ENCODE results near the gene PIBF1.

PIBF1 gene

GRCh38 chr13:72851678-72852014 is 69.7 kb downstream of the PIBF1 start:
- H3K4me3 ChIP-seq (ENCODE audit: low read depth in 1 of 5, low read length in 5 of 5): no peak overlapping the region
- H3K27me3 ChIP-seq (ENCODE audit: control insufficient read depth in 5 of 5, insufficient read depth in 4 of 5, low read length in 5 of 5): no peaks in the 10 kb centered on the region
- H3K36me3 ChIP-seq (ENCODE audit: control insufficient read depth in 5 of 5, insufficient read depth in 5 of 5, low read length in 5 of 5): peaks cover 19 to 33% (median 25%) of the 10 kb centered on the region in 5 donors
- no peak overlapping the region for H3K27ac ChIP-seq (ENCODE audit: low read depth, low read length)
- H3K4me1 ChIP-seq (ENCODE audit: control insufficient read depth in 5 of 5, insufficient read depth in 5 of 5, low read length in 5 of 5): no peaks in the 10 kb centered on the region
- H3K9me3 ChIP-seq (ENCODE audit: control insufficient read depth in 5 of 5, low read length in 5 of 5): no peaks in the 10 kb centered on the region
- no peak overlapping the region for H3K9ac ChIP-seq (ENCODE audit: low read length in 5 of 5)

DNA sequence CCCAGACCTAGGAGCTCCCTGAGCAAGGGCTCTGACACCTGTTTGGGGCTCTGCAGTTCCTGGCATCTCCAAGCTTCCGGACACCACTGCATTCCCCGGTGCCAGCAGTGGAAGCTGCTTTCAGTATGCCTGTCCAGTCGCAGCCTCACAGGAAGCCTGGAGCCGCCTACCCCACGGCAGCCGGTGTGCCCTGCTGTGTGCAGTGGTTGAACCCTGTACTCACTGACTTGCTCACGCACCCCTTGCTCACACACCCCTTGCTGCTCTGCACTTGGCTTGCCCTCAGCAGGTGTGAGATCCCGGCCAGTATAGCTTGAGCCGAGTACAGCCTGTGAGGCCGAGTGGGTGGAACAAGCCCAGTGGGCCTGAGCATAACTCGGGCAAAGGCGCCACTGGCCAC is 70.3 kb downstream of the PIBF1 start:
- Histone ChIP-seq H3K9me3 (ENCODE audit: control insufficient read depth in 5 of 5, low read length in 5 of 5) (no peaks in the 10 kb centered on the region), H3K36me3 (ENCODE audit: control insufficient read depth in 5 of 5, insufficient read depth in 5 of 5, low read length in 5 of 5) (peaks cover 18 to 29% (median 23%) of the 10 kb centered on the region in 5 donors), H3K27ac (ENCODE audit: low read depth, low read length) (no peak overlapping the region), H3K27me3 (ENCODE audit: control insufficient read depth in 5 of 5, insufficient read depth in 4 of 5, low read length in 5 of 5) (no peaks in the 10 kb centered on the region), H3K9ac (ENCODE audit: low read length in 5 of 5) (no peak overlapping the region), H3K4me1 (ENCODE audit: control insufficient read depth in 5 of 5, insufficient read depth in 5 of 5, low read length in 5 of 5) (no peaks in the 10 kb centered on the region), H3K4me3 (ENCODE audit: low read depth in 1 of 5, low read length in 5 of 5) (no peak overlapping the region)

GRCh38 chr13:72853000-72853399 is 71.1 kb downstream of the PIBF1 start:
- no peak overlapping the region for H3K4me3 ChIP-seq (ENCODE audit: low read depth in 1 of 5, low read length in 5 of 5)
- no peaks in the 10 kb centered on the region for H3K4me1 ChIP-seq (ENCODE audit: control insufficient read depth in 5 of 5, insufficient read depth in 5 of 5, low read length in 5 of 5)
- H3K36me3 ChIP-seq (ENCODE audit: control insufficient read depth in 5 of 5, insufficient read depth in 5 of 5, low read length in 5 of 5): peaks cover 16 to 25% (median 19%) of the 10 kb centered on the region in 5 donors
- H3K27me3 ChIP-seq (ENCODE audit: control insufficient read depth in 5 of 5, insufficient read depth in 4 of 5, low read length in 5 of 5): no peaks in the 10 kb centered on the region
- no peak overlapping the region for H3K27ac ChIP-seq (ENCODE audit: low read depth, low read length)
- H3K9me3 ChIP-seq (ENCODE audit: control insufficient read depth in 5 of 5, low read length in 5 of 5): no peaks in the 10 kb centered on the region
- no peak overlapping the region for H3K9ac ChIP-seq (ENCODE audit: low read length in 5 of 5)

DNA sequence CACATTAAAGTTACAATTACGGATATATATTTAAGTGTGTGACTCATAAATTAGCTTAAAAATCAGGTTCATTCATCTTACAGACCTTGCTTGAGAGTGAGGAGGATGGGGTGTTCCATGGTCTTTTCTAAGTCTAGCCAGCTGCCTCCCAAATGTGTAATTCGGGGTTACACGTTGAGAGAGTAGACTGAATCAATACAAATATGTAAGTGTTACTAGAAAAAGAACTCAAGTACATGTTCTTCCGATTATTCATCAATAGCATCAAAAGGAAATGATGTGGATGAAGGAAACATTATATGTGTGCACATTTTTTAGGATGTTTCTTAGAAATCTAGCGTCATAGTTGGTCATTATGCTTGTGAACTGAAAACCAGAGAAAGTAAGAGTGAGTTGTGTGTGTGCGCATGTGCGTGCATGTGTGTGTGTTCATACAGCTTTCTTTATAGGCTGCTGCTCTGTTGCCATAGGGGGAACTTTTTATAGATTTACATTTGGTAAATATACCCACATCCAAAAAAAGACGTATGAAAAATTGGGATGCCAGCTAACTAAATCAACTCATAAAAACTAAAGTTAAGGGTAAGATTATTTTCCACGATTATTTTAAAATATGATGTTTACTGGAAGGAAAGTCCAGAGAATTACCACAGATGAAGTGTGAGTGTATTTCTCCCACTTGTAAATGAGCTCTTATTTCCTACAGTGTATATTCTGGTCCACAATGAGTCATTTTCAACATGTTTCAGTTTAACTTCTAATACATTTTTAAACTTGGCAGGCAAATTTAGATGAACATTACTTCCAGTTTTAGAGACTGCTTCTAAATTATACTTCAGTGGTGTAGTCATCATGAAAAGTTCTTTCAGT is 82.4 kb downstream of the PIBF1 start:
- H3K27ac ChIP-seq (ENCODE audit: low read depth, low read length): no peak overlapping the region

DNA sequence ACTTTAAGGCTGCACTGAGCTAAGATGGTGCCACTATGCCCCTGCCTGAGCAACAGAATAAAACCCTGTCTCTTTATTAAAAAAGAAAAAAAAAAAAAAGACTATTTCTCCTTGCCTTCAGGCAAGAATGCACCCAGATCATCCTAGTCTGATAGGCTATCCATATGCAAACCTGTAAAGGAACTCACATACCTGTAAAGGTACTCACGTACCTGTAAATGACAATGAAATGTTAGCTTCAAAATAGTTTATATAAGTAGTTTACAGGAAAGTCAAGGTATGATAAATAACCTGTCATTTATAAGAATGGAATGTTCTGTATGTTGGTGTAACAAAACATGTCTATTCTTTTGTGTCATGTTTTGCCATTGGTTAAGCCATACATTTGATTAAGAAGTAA is 86.3 kb downstream of the PIBF1 start:
- Histone ChIP-seq H3K27ac (ENCODE audit: low read depth, low read length) (no peak overlapping the region), H3K9ac (ENCODE audit: low read length in 5 of 5) (no peak overlapping the region), H3K36me3 (ENCODE audit: control insufficient read depth in 5 of 5, insufficient read depth in 5 of 5, low read length in 5 of 5) (peaks cover 0 to 15% (median 2%) of the 10 kb centered on the region in 5 donors), H3K4me3 (ENCODE audit: low read depth in 1 of 5, low read length in 5 of 5) (no peak overlapping the region), H3K27me3 (ENCODE audit: control insufficient read depth in 5 of 5, insufficient read depth in 4 of 5, low read length in 5 of 5) (no peaks in the 10 kb centered on the region), H3K4me1 (ENCODE audit: control insufficient read depth in 5 of 5, insufficient read depth in 5 of 5, low read length in 5 of 5) (no peaks in the 10 kb centered on the region), H3K9me3 (ENCODE audit: control insufficient read depth in 5 of 5, low read length in 5 of 5) (no peaks in the 10 kb centered on the region)

More for the DNA sequence above, 82.4 kb downstream of the PIBF1 start:
- no peaks in the 10 kb centered on the region for H3K9me3 ChIP-seq (ENCODE audit: control insufficient read depth in 5 of 5, low read length in 5 of 5)
- no peaks in the 10 kb centered on the region for H3K27me3 ChIP-seq (ENCODE audit: control insufficient read depth in 5 of 5, insufficient read depth in 4 of 5, low read length in 5 of 5)
- H3K4me1 ChIP-seq (ENCODE audit: control insufficient read depth in 5 of 5, insufficient read depth in 5 of 5, low read length in 5 of 5): no peaks in the 10 kb centered on the region
- H3K9ac ChIP-seq (ENCODE audit: low read length in 5 of 5): no peak overlapping the region
- peaks cover 0 to 15% (median 2%) of the 10 kb centered on the region in 5 donors for H3K36me3 ChIP-seq (ENCODE audit: control insufficient read depth in 5 of 5, insufficient read depth in 5 of 5, low read length in 5 of 5)
- H3K4me3 ChIP-seq (ENCODE audit: low read depth in 1 of 5, low read length in 5 of 5): no peak overlapping the region

GRCh38 chr13:72875233-72875632 is 93.3 kb downstream of the PIBF1 start:
- H3K4me1 ChIP-seq (ENCODE audit: control insufficient read depth in 5 of 5, insufficient read depth in 5 of 5, low read length in 5 of 5): no peaks in the 10 kb centered on the region
- no peaks in the 10 kb centered on the region for H3K27me3 ChIP-seq (ENCODE audit: control insufficient read depth in 5 of 5, insufficient read depth in 4 of 5, low read length in 5 of 5)
- no peak overlapping the region for H3K27ac ChIP-seq (ENCODE audit: low read depth, low read length)
- H3K9me3 ChIP-seq (ENCODE audit: control insufficient read depth in 5 of 5, low read length in 5 of 5): peaks cover 0 to 9% (median 0%) of the 10 kb centered on the region in 5 donors
- no peak overlapping the region for H3K9ac ChIP-seq (ENCODE audit: low read length in 5 of 5)
- no peak overlapping the region for H3K4me3 ChIP-seq (ENCODE audit: low read depth in 1 of 5, low read length in 5 of 5)
- H3K36me3 ChIP-seq (ENCODE audit: control insufficient read depth in 5 of 5, insufficient read depth in 5 of 5, low read length in 5 of 5): peaks cover 0 to 25% (median 0%) of the 10 kb centered on the region in 5 donors

GRCh38 chr13:72884101-72884500 is 102.2 kb downstream of the PIBF1 start:
- Histone ChIP-seq H3K27ac (ENCODE audit: low read depth, low read length) (no peak overlapping the region), H3K9me3 (ENCODE audit: control insufficient read depth in 5 of 5, low read length in 5 of 5) (no peaks in the 10 kb centered on the region), H3K9ac (ENCODE audit: low read length in 5 of 5) (no peak overlapping the region), H3K4me1 (ENCODE audit: control insufficient read depth in 5 of 5, insufficient read depth in 5 of 5, low read length in 5 of 5) (peaks cover 0 to 7% (median 0%) of the 10 kb centered on the region in 5 donors), H3K36me3 (ENCODE audit: control insufficient read depth in 5 of 5, insufficient read depth in 5 of 5, low read length in 5 of 5) (peaks cover 0 to 11% (median 0%) of the 10 kb centered on the region in 5 donors), H3K27me3 (ENCODE audit: control insufficient read depth in 5 of 5, insufficient read depth in 4 of 5, low read length in 5 of 5) (no peaks in the 10 kb centered on the region), H3K4me3 (ENCODE audit: low read depth in 1 of 5, low read length in 5 of 5) (no peak overlapping the region)

DNA sequence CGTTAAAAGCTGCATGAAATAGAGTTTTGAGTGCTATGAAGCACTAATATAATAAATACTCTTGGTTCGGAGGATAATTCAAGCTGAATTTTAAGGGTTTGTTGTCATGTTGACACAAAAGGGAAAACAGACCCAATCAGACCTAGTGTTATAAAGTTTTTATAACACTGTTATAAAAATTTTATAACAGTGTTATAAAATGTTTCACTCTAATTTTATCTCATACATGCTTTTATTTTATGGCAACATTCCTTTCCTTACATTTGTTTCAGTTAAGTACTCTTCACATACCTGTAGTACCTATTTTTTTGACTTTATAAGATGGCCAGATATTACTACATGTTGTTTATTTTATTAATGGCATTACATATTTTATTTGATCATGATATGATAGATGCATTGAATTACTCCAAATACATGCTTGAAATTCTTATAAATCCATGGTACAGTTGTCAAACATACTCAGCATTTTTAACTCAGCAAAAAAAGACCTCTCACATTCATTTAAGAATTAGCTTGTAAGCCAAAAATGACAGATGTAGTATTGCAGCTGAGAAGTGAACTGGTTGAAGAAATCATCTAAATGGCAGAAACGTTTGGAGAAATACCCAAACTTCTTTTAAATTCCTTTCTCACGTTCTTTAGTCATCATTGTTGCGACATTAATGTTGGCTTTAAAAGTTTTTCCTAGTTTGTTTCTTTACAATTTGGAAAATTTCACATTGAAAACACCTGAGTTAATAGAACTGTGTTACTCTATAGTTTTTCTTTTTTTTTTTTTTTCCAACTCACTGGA is 104.5 kb downstream of the PIBF1 start:
- no peaks in the 10 kb centered on the region for H3K9me3 ChIP-seq (ENCODE audit: control insufficient read depth in 5 of 5, low read length in 5 of 5)
- H3K4me3 ChIP-seq (ENCODE audit: low read depth in 1 of 5, low read length in 5 of 5): no peak overlapping the region
- H3K4me1 ChIP-seq (ENCODE audit: control insufficient read depth in 5 of 5, insufficient read depth in 5 of 5, low read length in 5 of 5): peaks cover 0 to 7% (median 0%) of the 10 kb centered on the region in 5 donors
- H3K36me3 ChIP-seq (ENCODE audit: control insufficient read depth in 5 of 5, insufficient read depth in 5 of 5, low read length in 5 of 5): peaks cover 0 to 7% (median 0%) of the 10 kb centered on the region in 5 donors
- H3K27ac ChIP-seq (ENCODE audit: low read depth, low read length): no peak overlapping the region
- no peak overlapping the region for H3K9ac ChIP-seq (ENCODE audit: low read length in 5 of 5)
- H3K27me3 ChIP-seq (ENCODE audit: control insufficient read depth in 5 of 5, insufficient read depth in 4 of 5, low read length in 5 of 5): no peaks in the 10 kb centered on the region

GRCh38 chr13:72889495-72889894 is 107.6 kb downstream of the PIBF1 start:
- H3K9me3 ChIP-seq (ENCODE audit: control insufficient read depth in 5 of 5, low read length in 5 of 5): no peaks in the 10 kb centered on the region
- no peaks in the 10 kb centered on the region for H3K27me3 ChIP-seq (ENCODE audit: control insufficient read depth in 5 of 5, insufficient read depth in 4 of 5, low read length in 5 of 5)
- no peak overlapping the region for H3K4me3 ChIP-seq (ENCODE audit: low read depth in 1 of 5, low read length in 5 of 5)
- no peak overlapping the region for H3K9ac ChIP-seq (ENCODE audit: low read length in 5 of 5)
- no peak overlapping the region for H3K27ac ChIP-seq (ENCODE audit: low read depth, low read length)
- peaks cover 0 to 7% (median 0%) of the 10 kb centered on the region in 5 donors for H3K4me1 ChIP-seq (ENCODE audit: control insufficient read depth in 5 of 5, insufficient read depth in 5 of 5, low read length in 5 of 5)
- peaks cover 0 to 9% (median 3%) of the 10 kb centered on the region in 5 donors for H3K36me3 ChIP-seq (ENCODE audit: control insufficient read depth in 5 of 5, insufficient read depth in 5 of 5, low read length in 5 of 5)

DNA sequence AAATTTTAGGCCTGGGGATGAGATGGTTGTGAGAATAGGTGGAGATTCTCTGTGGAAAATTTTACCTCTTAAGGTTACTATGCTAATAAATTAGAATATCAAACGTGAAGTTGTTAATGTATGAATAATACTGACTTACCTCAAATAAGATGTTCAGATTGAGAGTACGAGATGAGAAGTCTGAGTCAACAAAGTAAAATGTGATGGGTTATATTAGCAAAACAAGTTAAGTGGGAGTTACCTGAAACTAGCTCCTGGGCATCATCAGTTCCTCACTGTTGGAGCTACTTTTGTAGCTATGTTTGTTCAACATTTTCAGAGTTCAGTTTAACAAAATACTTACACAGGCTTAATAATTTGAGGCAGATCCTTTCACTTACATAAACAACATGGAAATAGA is 108.6 kb downstream of the PIBF1 start:
- Histone ChIP-seq H3K27me3 (ENCODE audit: control insufficient read depth in 5 of 5, insufficient read depth in 4 of 5, low read length in 5 of 5) (no peaks in the 10 kb centered on the region), H3K4me1 (ENCODE audit: control insufficient read depth in 5 of 5, insufficient read depth in 5 of 5, low read length in 5 of 5) (peaks cover 0 to 7% (median 0%) of the 10 kb centered on the region in 5 donors), H3K27ac (ENCODE audit: low read depth, low read length) (no peak overlapping the region), H3K9ac (ENCODE audit: low read length in 5 of 5) (no peak overlapping the region), H3K4me3 (ENCODE audit: low read depth in 1 of 5, low read length in 5 of 5) (no peak overlapping the region), H3K36me3 (ENCODE audit: control insufficient read depth in 5 of 5, insufficient read depth in 5 of 5, low read length in 5 of 5) (peaks cover 0 to 9% (median 6%) of the 10 kb centered on the region in 5 donors), H3K9me3 (ENCODE audit: control insufficient read depth in 5 of 5, low read length in 5 of 5) (no peaks in the 10 kb centered on the region)
